HEK293 (cell line): ENCODE data around the gene FRY.

Experiments used
- CTCF ChIA-PET: fragments of 350-600 bp; formaldehyde crosslinking; extraction: SDS; loops from one replicate; lab custom pipeline; 2021; ENCODE audit warnings: antibody characterized with exemption; lab: Yijun Ruan, JAX
- POLR2A ChIA-PET: fragments of 300-600 bp; formaldehyde crosslinking; extraction: SDS; loops from one replicate; lab custom pipeline; 2020; ENCODE audit warnings: antibody characterized with exemption, inconsistent platforms; lab: Yijun Ruan, JAX
- H3K27ac ChIP-seq: fragments of 200-500 bp; sonication (Bioruptor generic); 2 replicates; pipeline ENCODE4 v1.5.1; 2014; ENCODE audit warnings: low read depth, low read length, control low read depth, inconsistent platforms; ENCODE audit errors: extremely low read depth
- H3K36me3 ChIP-seq, 2 experiments: fragments of 200-500 bp in 1 of 2; sonication (Bioruptor generic) in 1 of 2; 1 replicate in 1 of 2; 2 replicates in 1 of 2; pipeline ENCODE4 v1.5.1; 2014 to 2017; ENCODE audit warnings: inconsistent platforms in 2 of 2, low read length in 2 of 2; ENCODE audit not compliant: control insufficient read depth in 2 of 2, insufficient read depth in 1 of 2
- H3K4me1 ChIP-seq: fragments of 200-500 bp; sonication (Bioruptor generic); 2 replicates; pipeline ENCODE4 v1.5.1; 2014; ENCODE audit warnings: mild to moderate bottlenecking, low read length, inconsistent platforms; ENCODE audit not compliant: control insufficient read depth, insufficient read depth
- H3K4me3 ChIP-seq: 2 replicates; pipeline ENCODE4 v1.5.1; 2011; ENCODE audit warnings: low read depth, mild to moderate bottlenecking, control low read depth, low read length, moderate library complexity
- H3K9me3 ChIP-seq: fragments of 200-500 bp; sonication (Bioruptor generic); 2 replicates; pipeline ENCODE4 v1.5.1; 2014; ENCODE audit warnings: low read depth, low read length, inconsistent platforms; ENCODE audit not compliant: control insufficient read depth, insufficient read depth
- BCL11B ChIP-seq: fragments of 450-650 bp; formaldehyde crosslinking; IDR thresholded peaks from 2 replicates; pipeline ENCODE4 v1.5.1; 2016; ENCODE audit warnings: low read depth, missing biosample characterization, missing genetic modification characterization
- OSR2 ChIP-seq: fragments of 450-650 bp; formaldehyde crosslinking; IDR thresholded peaks from 2 replicates; pipeline ENCODE4 v1.5.1; 2016; ENCODE audit warnings: missing biosample characterization, missing genetic modification characterization
- SP7 ChIP-seq: fragments of 450-650 bp; formaldehyde crosslinking; IDR thresholded peaks from 2 replicates; pipeline ENCODE4 v1.5.1; 2016; ENCODE audit warnings: missing biosample characterization, missing genetic modification characterization
- ZBTB48 ChIP-seq: fragments of 450-650 bp; formaldehyde crosslinking; IDR thresholded peaks from 2 replicates; pipeline ENCODE4 v1.5.1; 2016; ENCODE audit warnings: missing biosample characterization, missing genetic modification characterization
- ZFHX2 ChIP-seq: fragments of 450-650 bp; formaldehyde crosslinking; conservative IDR thresholded peaks from 2 replicates; pipeline ENCODE4 v1.5.1; 2016; ENCODE audit warnings: missing biosample characterization, missing genetic modification characterization
- ZNF140 ChIP-seq: fragments of 450-650 bp; formaldehyde crosslinking; IDR thresholded peaks from 2 replicates; pipeline ENCODE4 v1.5.1; 2016; ENCODE audit warnings: missing biosample characterization, missing genetic modification characterization
- ZNF155 ChIP-seq: fragments of 450-650 bp; formaldehyde crosslinking; IDR thresholded peaks from 2 replicates; pipeline ENCODE4 v1.5.1; 2016; ENCODE audit warnings: missing biosample characterization, missing genetic modification characterization
- ZNF174 ChIP-seq: fragments of 450-650 bp; formaldehyde crosslinking; IDR thresholded peaks from 2 replicates; pipeline ENCODE4 v1.5.0; 2017; ENCODE audit warnings: missing biosample characterization, mild to moderate bottlenecking, missing genetic modification characterization
- ZNF202 ChIP-seq: fragments of 450-650 bp; formaldehyde crosslinking; IDR thresholded peaks from 2 replicates; pipeline ENCODE4 v1.5.1; 2016; ENCODE audit warnings: missing biosample characterization, missing genetic modification characterization, borderline replicate concordance
- ZNF558 ChIP-seq: fragments of 450-650 bp; formaldehyde crosslinking; IDR thresholded peaks from 2 replicates; pipeline ENCODE4 v1.5.1; 2016; ENCODE audit warnings: missing biosample characterization, missing genetic modification characterization
- ZNF560 ChIP-seq: fragments of 450-650 bp; formaldehyde crosslinking; IDR thresholded peaks from 2 replicates; pipeline ENCODE4 v1.5.1; 2017; ENCODE audit warnings: missing biosample characterization, missing genetic modification characterization, borderline replicate concordance
- ZSCAN16 ChIP-seq: fragments of 450-650 bp; formaldehyde crosslinking; IDR thresholded peaks from 2 replicates; pipeline ENCODE4 v1.5.1; 2016; ENCODE audit warnings: missing biosample characterization, missing genetic modification characterization
- TF ChIP-seq, protein P1 (sequence below): fragments of 450-650 bp; formaldehyde crosslinking; optimal IDR thresholded peaks from 2 replicates; pipeline ENCODE3; 2016; ENCODE audit warnings: missing biosample characterization, mild to moderate bottlenecking, missing genetic modification characterization
- TF ChIP-seq, protein P2 (sequence below): fragments of 450-650 bp; formaldehyde crosslinking; IDR thresholded peaks from 2 replicates; pipeline ENCODE4 v1.5.1; 2017; ENCODE audit warnings: missing biosample characterization, missing genetic modification characterization
- TF ChIP-seq, protein P3 (sequence below): fragments of 450-650 bp; formaldehyde crosslinking; IDR thresholded peaks from 2 replicates; pipeline ENCODE4 v1.5.1; 2016; ENCODE audit warnings: missing biosample characterization, missing genetic modification characterization, borderline replicate concordance

The FRY gene

DNA sequence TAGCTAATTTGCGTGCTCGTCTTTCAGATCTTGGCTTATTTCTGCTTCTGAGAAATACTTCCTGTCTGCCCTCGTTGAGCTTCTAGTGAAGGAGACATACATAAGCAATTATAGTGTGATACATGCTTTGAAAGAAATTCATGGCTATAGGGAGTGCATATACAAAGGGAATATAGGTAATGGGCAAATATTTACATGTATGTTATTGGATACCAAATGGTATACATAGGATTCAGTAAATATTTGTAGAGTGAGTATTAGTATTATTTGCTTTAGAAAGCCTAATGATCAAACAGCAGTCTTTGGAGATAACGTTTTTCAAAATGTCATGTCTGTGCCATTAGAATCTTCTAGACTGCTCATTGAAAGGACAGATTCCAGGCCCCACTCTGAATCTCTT is 289.0 kb downstream of the FRY start:
- POLR2A ChIA-PET: no interaction called here
- H3K36me3 ChIP-seq: peaks cover 10 to 40% of the 10 kb centered on the region in 2 experiments; a peak in 2 of 3 replicates
- no peak overlapping the region for H3K27ac ChIP-seq
- no peaks in the 10 kb centered on the region for H3K4me1 ChIP-seq
- CTCF ChIA-PET: no interaction called here
- H3K9me3 ChIP-seq: no peaks in the 10 kb centered on the region
- H3K4me3 ChIP-seq: no peak overlapping the region
- TF ChIP-seq ZNF558 (tag by site-specific recombination) (no peak), ZFHX2 (tag by site-specific recombination) (no peak), ZNF174 (tag by site-specific recombination) (no peak), ZNF560 (tag by site-specific recombination) (no peak)
- TF ChIP-seq, protein P1, sequence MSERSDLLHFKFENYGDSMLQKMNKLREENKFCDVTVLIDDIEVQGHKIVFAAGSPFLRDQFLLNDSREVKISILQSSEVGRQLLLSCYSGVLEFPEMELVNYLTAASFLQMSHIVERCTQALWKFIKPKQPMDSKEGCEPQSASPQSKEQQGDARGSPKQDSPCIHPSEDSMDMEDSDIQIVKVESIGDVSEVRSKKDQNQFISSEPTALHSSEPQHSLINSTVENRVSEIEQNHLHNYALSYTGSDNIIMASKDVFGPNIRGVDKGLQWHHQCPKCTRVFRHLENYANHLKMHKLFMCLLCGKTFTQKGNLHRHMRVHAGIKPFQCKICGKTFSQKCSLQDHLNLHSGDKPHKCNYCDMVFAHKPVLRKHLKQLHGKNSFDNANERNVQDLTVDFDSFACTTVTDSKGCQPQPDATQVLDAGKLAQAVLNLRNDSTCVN: no peak

DNA sequence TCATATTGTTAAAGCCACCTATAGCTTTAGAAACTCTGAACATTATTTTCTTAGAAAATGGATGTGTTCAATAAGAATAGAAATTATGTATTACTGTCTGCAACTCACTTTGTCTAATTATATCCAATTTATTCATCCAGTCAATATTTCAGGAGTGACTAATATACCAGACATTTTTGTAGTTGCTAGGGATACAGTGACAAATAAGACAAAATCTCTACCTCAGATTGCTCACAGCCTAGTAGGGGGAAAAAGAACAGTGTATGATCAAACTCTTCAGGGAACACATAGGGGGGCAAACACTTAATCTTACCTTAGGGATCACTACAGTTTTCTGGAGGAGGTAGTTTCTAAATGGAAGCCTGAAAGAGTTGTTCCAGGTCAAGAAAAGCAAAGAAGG is 292.3 kb downstream of the FRY start:
- H3K4me1 ChIP-seq: no peaks in the 10 kb centered on the region
- ChIA-PET CTCF (interaction anchor here (0.7 kb wide), 1 partner anchor 1533 kb away, joined by 3 read pairs; no protein-coding TSS in a partner anchor), POLR2A (no interaction called here)
- H3K4me3 ChIP-seq: no peak overlapping the region
- H3K9me3 ChIP-seq: no peaks in the 10 kb centered on the region
- H3K36me3 ChIP-seq: peaks cover 18 to 51% of the 10 kb centered on the region in 2 experiments
- no peak overlapping the region for H3K27ac ChIP-seq
- TF ChIP-seq ZNF202: no peak
- no peak for TF ChIP-seq OSR2 (tag by site-specific recombination)
- TF ChIP-seq, protein P2, sequence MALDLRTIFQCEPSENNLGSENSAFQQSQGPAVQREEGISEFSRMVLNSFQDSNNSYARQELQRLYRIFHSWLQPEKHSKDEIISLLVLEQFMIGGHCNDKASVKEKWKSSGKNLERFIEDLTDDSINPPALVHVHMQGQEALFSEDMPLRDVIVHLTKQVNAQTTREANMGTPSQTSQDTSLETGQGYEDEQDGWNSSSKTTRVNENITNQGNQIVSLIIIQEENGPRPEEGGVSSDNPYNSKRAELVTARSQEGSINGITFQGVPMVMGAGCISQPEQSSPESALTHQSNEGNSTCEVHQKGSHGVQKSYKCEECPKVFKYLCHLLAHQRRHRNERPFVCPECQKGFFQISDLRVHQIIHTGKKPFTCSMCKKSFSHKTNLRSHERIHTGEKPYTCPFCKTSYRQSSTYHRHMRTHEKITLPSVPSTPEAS (tag by site-specific recombination): no peak

DNA sequence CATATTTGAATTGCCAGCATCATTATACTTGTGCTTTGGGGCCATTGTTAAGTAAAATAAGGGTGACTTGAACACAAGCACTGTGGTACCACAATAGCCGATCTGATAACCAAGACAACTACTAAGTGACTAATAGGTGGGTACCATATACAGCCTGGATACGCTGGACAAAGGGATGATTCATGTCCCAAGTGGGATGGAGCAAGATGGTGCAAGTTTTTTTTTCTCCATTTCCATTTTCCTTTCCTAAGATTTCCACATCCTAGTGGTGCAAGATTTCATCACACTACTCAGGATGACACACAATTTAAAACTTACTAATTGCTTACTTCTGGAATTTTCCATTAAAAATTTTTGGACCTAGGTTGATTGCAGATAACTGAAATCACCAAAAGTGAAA is 298.9 kb downstream of the FRY start:
- H3K9me3 ChIP-seq: no peaks in the 10 kb centered on the region
- CTCF ChIA-PET: no interaction called here
- no peaks in the 10 kb centered on the region for H3K4me1 ChIP-seq
- no peak overlapping the region for H3K4me3 ChIP-seq
- no peak for TF ChIP-seq ZBTB48 (tag by site-specific recombination)
- TF ChIP-seq BCL11B (tag by site-specific recombination): no peak
- TF ChIP-seq ZNF140 (tag by site-specific recombination): no peak
- TF ChIP-seq, protein P3, sequence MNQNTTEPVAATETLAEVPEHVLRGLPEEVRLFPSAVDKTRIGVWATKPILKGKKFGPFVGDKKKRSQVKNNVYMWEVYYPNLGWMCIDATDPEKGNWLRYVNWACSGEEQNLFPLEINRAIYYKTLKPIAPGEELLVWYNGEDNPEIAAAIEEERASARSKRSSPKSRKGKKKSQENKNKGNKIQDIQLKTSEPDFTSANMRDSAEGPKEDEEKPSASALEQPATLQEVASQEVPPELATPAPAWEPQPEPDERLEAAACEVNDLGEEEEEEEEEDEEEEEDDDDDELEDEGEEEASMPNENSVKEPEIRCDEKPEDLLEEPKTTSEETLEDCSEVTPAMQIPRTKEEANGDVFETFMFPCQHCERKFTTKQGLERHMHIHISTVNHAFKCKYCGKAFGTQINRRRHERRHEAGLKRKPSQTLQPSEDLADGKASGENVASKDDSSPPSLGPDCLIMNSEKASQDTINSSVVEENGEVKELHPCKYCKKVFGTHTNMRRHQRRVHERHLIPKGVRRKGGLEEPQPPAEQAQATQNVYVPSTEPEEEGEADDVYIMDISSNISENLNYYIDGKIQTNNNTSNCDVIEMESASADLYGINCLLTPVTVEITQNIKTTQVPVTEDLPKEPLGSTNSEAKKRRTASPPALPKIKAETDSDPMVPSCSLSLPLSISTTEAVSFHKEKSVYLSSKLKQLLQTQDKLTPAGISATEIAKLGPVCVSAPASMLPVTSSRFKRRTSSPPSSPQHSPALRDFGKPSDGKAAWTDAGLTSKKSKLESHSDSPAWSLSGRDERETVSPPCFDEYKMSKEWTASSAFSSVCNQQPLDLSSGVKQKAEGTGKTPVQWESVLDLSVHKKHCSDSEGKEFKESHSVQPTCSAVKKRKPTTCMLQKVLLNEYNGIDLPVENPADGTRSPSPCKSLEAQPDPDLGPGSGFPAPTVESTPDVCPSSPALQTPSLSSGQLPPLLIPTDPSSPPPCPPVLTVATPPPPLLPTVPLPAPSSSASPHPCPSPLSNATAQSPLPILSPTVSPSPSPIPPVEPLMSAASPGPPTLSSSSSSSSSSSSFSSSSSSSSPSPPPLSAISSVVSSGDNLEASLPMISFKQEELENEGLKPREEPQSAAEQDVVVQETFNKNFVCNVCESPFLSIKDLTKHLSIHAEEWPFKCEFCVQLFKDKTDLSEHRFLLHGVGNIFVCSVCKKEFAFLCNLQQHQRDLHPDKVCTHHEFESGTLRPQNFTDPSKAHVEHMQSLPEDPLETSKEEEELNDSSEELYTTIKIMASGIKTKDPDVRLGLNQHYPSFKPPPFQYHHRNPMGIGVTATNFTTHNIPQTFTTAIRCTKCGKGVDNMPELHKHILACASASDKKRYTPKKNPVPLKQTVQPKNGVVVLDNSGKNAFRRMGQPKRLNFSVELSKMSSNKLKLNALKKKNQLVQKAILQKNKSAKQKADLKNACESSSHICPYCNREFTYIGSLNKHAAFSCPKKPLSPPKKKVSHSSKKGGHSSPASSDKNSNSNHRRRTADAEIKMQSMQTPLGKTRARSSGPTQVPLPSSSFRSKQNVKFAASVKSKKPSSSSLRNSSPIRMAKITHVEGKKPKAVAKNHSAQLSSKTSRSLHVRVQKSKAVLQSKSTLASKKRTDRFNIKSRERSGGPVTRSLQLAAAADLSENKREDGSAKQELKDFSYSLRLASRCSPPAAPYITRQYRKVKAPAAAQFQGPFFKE (tag by site-specific recombination): no peak
- no peak for TF ChIP-seq ZSCAN16
- TF ChIP-seq ZNF155: no peak
- no peak for TF ChIP-seq SP7 (tag by site-specific recombination)
- peaks cover 38 to 50% of the 10 kb centered on the region in 2 experiments for H3K36me3 ChIP-seq
- POLR2A ChIA-PET: no interaction called here
- no peak overlapping the region for H3K27ac ChIP-seq
